ENCODE data around the gene GADD45B. TPM values are rescaled to one million over a fixed set of nuclear protein-coding genes. Genes with fewer than 3 reads are reported as not detected.

GADD45B gene
- polyA plus RNA-seq, 3 donors: 67.4 to 505 (median 76.2) TPM

DNA sequence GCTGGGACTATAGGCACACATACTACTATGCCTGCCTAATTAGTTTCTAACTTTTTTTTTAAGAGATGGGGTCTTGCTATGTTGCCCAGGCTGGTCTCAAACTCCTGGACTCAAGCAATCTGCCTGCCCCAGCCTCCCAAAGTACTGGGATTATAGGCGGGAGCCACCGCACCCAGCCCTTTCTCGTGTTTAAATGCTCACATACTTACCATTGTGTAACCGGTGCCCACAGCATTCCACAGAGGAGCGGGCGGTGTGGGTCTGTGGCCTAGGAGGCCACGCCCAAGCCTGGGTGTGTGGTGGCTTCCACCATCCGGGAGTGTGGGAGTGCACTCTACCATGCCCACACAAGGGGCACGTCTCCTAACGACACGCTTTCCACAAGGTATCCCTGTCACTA lies 26.9 kb upstream of the GADD45B start:
- no CpG with 5 or more reads among the region's 11 CpGs for WGBS (ENCODE audit: insufficient coverage)
- H3K4me3 Mint-ChIP-seq: no peak overlapping the region
- H3K9ac ChIP-seq (ENCODE audit: insufficient read depth, low read length, poor library complexity, severe bottlenecking): no peak overlapping the region

DNA sequence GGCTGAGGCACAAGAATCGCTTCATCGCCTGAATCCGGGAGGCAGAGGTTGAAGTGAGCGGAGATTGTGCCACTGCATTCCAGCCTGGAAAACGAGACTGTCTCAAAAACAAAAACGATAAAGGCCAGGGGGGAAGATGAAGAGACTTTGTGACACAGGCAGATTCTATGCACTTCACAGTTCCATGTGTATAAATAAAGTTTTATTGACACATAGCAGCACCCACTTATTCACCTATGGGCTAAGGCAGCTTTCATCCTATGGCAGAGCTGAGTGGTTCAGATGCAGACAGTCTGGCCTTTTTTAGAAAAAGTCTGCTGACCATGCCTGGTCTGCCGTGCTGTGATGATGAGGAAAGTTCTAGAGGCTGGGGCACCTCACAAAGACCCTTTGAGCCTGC lies 24.8 kb upstream of the GADD45B start:
- Histone ChIP-seq H4K20me1 (ENCODE audit: insufficient read depth, low read length) (no peaks in the 10 kb centered on the region), H3K4me1 (ENCODE audit: control insufficient read depth in 1 of 2, insufficient read depth in 2 of 2, low read length in 2 of 2) (peaks cover 11 to 12% of the 10 kb centered on the region in 2 donors), H2AFZ (ENCODE audit: insufficient read depth, low read depth, low read length, poor library complexity, severe bottlenecking) (no peak overlapping the region), H3K27ac (ENCODE audit: low read depth in 1 of 2, low read length in 2 of 2) (no peak overlapping the region), H3K36me3 (replicated peaks in 1 of 2; ENCODE audit: control insufficient read depth in 1 of 2, insufficient read depth in 2 of 2, low read length in 2 of 2) (peaks cover 3 to 7% of the 10 kb centered on the region in 2 donors), H3K4me3 (replicated peaks in 1 of 3; ENCODE audit: low read depth in 2 of 3, low read length in 3 of 3) (no peak overlapping the region), H3K9ac (ENCODE audit: insufficient read depth, low read length, poor library complexity, severe bottlenecking) (no peak overlapping the region), H3K27me3 (ENCODE audit: control insufficient read depth in 2 of 2, insufficient read depth in 2 of 2, low read length in 2 of 2) (no peaks in the 10 kb centered on the region), H3K79me2 (ENCODE audit: insufficient read depth, low read length) (peaks cover 95% of the 10 kb centered on the region), H3K9me3 (replicated peaks in 1 of 2; ENCODE audit: control insufficient read depth in 1 of 2, insufficient read depth in 1 of 2, low read length in 2 of 2) (no peaks in the 10 kb centered on the region), H3K4me2 (replicated peaks; ENCODE audit: extremely low read depth, low read length, poor library complexity, severe bottlenecking) (no peak overlapping the region)
- H3K4me3 Mint-ChIP-seq: no peak overlapping the region
- WGBS (ENCODE audit: insufficient coverage): 100% methylated on average over 5 of the region's 7 CpGs
- TF ChIP-seq, protein P1, sequence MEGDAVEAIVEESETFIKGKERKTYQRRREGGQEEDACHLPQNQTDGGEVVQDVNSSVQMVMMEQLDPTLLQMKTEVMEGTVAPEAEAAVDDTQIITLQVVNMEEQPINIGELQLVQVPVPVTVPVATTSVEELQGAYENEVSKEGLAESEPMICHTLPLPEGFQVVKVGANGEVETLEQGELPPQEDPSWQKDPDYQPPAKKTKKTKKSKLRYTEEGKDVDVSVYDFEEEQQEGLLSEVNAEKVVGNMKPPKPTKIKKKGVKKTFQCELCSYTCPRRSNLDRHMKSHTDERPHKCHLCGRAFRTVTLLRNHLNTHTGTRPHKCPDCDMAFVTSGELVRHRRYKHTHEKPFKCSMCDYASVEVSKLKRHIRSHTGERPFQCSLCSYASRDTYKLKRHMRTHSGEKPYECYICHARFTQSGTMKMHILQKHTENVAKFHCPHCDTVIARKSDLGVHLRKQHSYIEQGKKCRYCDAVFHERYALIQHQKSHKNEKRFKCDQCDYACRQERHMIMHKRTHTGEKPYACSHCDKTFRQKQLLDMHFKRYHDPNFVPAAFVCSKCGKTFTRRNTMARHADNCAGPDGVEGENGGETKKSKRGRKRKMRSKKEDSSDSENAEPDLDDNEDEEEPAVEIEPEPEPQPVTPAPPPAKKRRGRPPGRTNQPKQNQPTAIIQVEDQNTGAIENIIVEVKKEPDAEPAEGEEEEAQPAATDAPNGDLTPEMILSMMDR (IDR thresholded peaks at IDR 0.05): no peak
- no peaks in the 10 kb centered on the region for H3K9me3 Mint-ChIP-seq
- DNase-seq: no peak
- peaks cover 10 to 41% of the 10 kb centered on the region in 2 donors for H3K36me3 Mint-ChIP-seq
- intact Hi-C loops (cut with micrococcal nuclease): no loop called here
- peaks cover 23% of the 10 kb centered on the region for H3K4me1 Mint-ChIP-seq
- H3K27me3 Mint-ChIP-seq (ENCODE audit: low read depth in 3 of 3): no peaks in the 10 kb centered on the region
- H3K27ac Mint-ChIP-seq: no peak overlapping the region

More for the DNA sequence above, 26.9 kb upstream of the GADD45B start:
- Histone ChIP-seq H3K36me3 (replicated peaks in 1 of 2; ENCODE audit: control insufficient read depth in 1 of 2, insufficient read depth in 2 of 2, low read length in 2 of 2) (peaks cover 9 to 11% of the 10 kb centered on the region in 2 donors), H2AFZ (ENCODE audit: insufficient read depth, low read depth, low read length, poor library complexity, severe bottlenecking) (no peak overlapping the region), H3K4me3 (replicated peaks in 1 of 3; ENCODE audit: low read depth in 2 of 3, low read length in 3 of 3) (no peak overlapping the region), H4K20me1 (ENCODE audit: insufficient read depth, low read length) (no peaks in the 10 kb centered on the region), H3K27me3 (ENCODE audit: control insufficient read depth in 2 of 2, insufficient read depth in 2 of 2, low read length in 2 of 2) (no peaks in the 10 kb centered on the region), H3K4me2 (replicated peaks; ENCODE audit: extremely low read depth, low read length, poor library complexity, severe bottlenecking) (no peak overlapping the region), H3K27ac (ENCODE audit: low read depth in 1 of 2, low read length in 2 of 2) (no peak overlapping the region), H3K79me2 (ENCODE audit: insufficient read depth, low read length) (peaks cover 89% of the 10 kb centered on the region), H3K4me1 (ENCODE audit: control insufficient read depth in 1 of 2, insufficient read depth in 2 of 2, low read length in 2 of 2) (no peaks in the 10 kb centered on the region), H3K9me3 (replicated peaks in 1 of 2; ENCODE audit: control insufficient read depth in 1 of 2, insufficient read depth in 1 of 2, low read length in 2 of 2) (no peaks in the 10 kb centered on the region)
- Mint-ChIP-seq H3K36me3 (peaks cover 16 to 50% of the 10 kb centered on the region in 2 donors), H3K27me3 (ENCODE audit: low read depth in 3 of 3) (no peaks in the 10 kb centered on the region), H3K4me1 (peaks cover 9% of the 10 kb centered on the region), H3K27ac (no peak overlapping the region), H3K9me3 (no peaks in the 10 kb centered on the region)
- intact Hi-C loops (cut with micrococcal nuclease): no loop called here
- no peak for DNase-seq
- TF ChIP-seq, protein P1 (IDR thresholded peaks at IDR 0.05): no peak

Measured in CD14-positive monocyte (primary cell).